Breast epithelium (tissue), 3 donors: ENCODE data around the gene NADSYN1.
"Not testable (repeated sequence)": the region's sequence is repeated elsewhere in the genome, so short reads cannot be mapped to it uniquely, and the experiment has no call there.

Experiments used
- POLR2A ChIP-seq: fragments of 450-650 bp; IDR thresholded peaks from one replicate; pipeline ENCODE4 v1.6.1; 2016; ENCODE audit warnings: antibody characterized with exemption, mild to moderate bottlenecking, moderate library complexity
- POLR2AphosphoS5 ChIP-seq, 3 donors: sonication (generic); formaldehyde crosslinking; IDR thresholded peaks; one replicate each; pipeline ENCODE4 v1.6.1; 2017; ENCODE audit warnings: antibody characterized with exemption in 3 of 3
- TF ChIP-seq, protein P1 (sequence below), 3 donors: fragments of 450-650 bp; IDR thresholded peaks; one replicate each; pipeline ENCODE4 v1.5.1; 2016 to 2017; ENCODE audit warnings: antibody characterized with exemption in 3 of 3, mild to moderate bottlenecking in 3 of 3, moderate library complexity in 3 of 3

DNA sequence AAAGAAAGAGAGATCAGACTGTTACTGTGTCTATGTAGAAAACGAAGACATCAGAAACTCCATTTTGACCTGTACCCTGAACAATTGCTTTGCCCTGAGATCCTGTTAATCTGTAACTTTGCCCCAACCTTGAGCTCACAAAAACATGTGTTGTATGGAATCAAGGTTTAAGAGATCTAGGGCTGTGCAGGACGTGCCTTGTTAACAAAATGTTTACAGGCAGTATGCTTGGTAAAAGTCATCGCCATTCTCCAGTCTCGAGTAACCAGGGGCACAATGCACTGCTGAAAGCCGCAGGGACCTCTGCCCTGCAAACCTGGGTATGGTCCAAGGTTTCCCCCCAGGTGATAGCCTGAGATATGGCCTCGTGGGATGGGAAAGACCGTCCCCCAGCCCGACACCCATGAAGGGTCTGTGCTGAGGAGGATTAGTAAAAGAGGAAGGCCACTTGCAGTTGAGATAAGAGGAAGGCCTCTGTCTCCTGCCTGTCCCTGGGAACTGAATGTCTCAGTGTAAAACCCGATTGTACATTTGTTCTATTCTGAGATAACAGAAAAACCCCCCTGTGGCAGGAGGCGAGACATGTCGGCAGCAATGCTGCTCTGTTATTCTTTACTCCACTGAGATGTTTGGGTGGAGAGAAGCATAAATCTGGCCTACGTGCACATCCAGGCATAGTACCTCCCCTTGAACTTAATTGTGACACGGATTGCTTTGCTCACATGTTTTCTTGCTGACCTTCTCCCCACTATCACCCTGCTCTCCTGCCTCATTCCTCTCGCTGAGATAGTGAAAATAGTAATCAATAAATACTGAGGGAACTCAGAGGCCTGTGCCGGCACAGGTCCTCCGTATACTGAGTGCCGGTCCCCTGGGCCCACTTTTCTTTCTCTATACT, 82.0 kb downstream of the NADSYN1 start:
- not testable (repeated sequence) for TF ChIP-seq POLR2A; POLR2AphosphoS5 (IDR thresholded peaks at IDR 0.05)
- TF ChIP-seq, protein P1, sequence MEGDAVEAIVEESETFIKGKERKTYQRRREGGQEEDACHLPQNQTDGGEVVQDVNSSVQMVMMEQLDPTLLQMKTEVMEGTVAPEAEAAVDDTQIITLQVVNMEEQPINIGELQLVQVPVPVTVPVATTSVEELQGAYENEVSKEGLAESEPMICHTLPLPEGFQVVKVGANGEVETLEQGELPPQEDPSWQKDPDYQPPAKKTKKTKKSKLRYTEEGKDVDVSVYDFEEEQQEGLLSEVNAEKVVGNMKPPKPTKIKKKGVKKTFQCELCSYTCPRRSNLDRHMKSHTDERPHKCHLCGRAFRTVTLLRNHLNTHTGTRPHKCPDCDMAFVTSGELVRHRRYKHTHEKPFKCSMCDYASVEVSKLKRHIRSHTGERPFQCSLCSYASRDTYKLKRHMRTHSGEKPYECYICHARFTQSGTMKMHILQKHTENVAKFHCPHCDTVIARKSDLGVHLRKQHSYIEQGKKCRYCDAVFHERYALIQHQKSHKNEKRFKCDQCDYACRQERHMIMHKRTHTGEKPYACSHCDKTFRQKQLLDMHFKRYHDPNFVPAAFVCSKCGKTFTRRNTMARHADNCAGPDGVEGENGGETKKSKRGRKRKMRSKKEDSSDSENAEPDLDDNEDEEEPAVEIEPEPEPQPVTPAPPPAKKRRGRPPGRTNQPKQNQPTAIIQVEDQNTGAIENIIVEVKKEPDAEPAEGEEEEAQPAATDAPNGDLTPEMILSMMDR (IDR thresholded peaks at IDR 0.05): not testable (repeated sequence)
